GM19099 (cell line): ENCODE measurements around the gene RENBP.

Experiments
- POLR2A ChIP-seq: IDR thresholded peaks from 3 replicates; pipeline ENCODE4 v1.6.1; 2011; ENCODE audit warnings: low read depth; ENCODE audit not compliant: insufficient read length; ENCODE audit errors: extremely low read depth

The RENBP gene

GRCh38 chrX:153963546-153963945 is 19.1 kb upstream of the RENBP start:
- TF ChIP-seq POLR2A = no peak

- TF ChIP-seq POLR2A = peak; percentile 14
These were observed 16.8 kb upstream of the RENBP start for GRCh38 chrX:153961292-153961691.

GRCh38 chrX:153960786-153961185 is 16.3 kb upstream of the RENBP start:
- TF ChIP-seq POLR2A = no peak

- TF ChIP-seq POLR2A = no peak
These were observed 15.6 kb upstream of the RENBP start for GRCh38 chrX:153960077-153960476.

GRCh38 chrX:153959649-153960048 is 15.2 kb upstream of the RENBP start:
- TF ChIP-seq POLR2A = no peak

- TF ChIP-seq POLR2A = no peak
These were observed 14.2 kb upstream of the RENBP start for GRCh38 chrX:153958605-153959004.

- no peak for TF ChIP-seq POLR2A
These were observed 12.8 kb upstream of the RENBP start for GRCh38 chrX:153957224-153957623.

- TF ChIP-seq POLR2A = no peak
These were observed 11.8 kb upstream of the RENBP start for GRCh38 chrX:153956044-153956907.

- no peak for TF ChIP-seq POLR2A
These were observed 10.8 kb upstream of the RENBP start for GRCh38 chrX:153955228-153955732.

GRCh38 chrX:153954558-153955227 is 10.2 kb upstream of the RENBP start:
- no peak for TF ChIP-seq POLR2A

- no peak for TF ChIP-seq POLR2A
These were observed 9.6 kb upstream of the RENBP start for GRCh38 chrX:153953892-153954557.

GRCh38 chrX:153953342-153953830 is 8.9 kb upstream of the RENBP start:
- no peak for TF ChIP-seq POLR2A

- TF ChIP-seq POLR2A = no peak
These were observed 8.1 kb upstream of the RENBP start for GRCh38 chrX:153952373-153953026.

GRCh38 chrX:153951683-153952372 is 7.4 kb upstream of the RENBP start:
- no peak for TF ChIP-seq POLR2A
